ENCODE measurements around the gene CNKSR2. TPM values are rescaled to one million over a fixed set of nuclear protein-coding genes. Genes with fewer than 3 reads are reported as not detected.

Gene CNKSR2
- total and polyA plus RNA-seq, 2 of the 13 experiments (the other 11 are each of a cell fraction or from before 2014, with no cell fraction given), result not detected

DNA sequence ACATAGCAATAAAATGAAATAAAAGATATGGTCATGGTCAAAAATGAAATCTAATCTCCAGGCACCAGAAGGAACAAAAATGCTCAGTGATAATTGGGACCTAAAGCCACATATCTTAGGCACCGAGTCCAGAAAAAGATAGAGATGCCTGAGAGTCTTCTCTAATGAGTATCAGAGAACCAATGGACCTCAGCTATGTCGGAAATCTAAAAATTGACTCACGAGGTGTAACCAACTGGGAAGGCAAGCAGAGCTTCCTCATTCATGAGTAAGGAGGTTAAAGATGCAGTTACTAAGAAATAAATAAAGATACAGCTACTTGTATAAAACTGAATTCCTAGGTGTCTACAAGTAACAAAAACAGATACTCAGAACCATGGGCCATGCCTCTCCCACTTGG is 211.8 kb downstream of the CNKSR2 start (continued):
- no peak for TF ChIP-seq FLYWCH1 (CRISPR knock-in tag; IDR thresholded peaks at IDR 0.05)

DNA sequence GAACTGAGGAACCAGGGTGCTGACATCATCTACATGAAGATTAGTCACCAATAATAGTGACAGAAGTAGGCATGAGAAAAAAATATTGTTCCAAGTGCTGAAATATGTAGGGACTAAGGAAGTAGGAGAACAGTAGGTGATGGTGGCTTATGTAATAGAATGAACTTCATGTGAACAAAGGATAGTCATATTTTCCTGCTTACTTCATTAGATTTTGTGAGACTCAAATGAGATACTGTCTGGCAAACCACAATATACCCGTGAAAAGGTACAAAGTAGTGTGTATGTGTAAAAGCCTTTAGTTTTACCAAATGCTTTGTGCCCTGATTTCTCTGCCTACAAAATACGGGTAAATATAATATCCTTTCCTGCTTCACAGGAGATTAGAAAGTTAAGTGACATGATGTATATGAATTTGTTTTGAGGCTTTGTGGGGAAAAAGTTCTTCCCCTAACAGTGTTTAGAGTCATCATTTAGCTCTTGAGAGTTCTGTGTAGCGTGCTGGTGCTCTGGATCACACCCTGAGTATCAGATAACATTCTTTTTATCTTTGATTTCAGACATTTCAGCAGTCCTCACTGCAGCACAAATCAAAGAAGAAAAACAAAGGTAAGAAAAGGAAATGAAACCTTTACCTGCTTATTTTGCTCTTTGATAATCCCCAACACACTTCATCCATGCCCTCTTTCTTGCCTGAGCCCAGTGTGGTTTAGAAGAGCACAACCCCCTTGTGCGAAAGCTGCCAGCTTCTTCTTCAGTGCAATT is 216.0 kb downstream of the CNKSR2 start:
- ATAC-seq (no peak), DNase-seq (ENCODE audit: low spot score) (no peak), FAIRE-seq (no peak)
- no peak overlapping the region for H3K4me2 ChIP-seq (ENCODE audit: low read depth, low read length)
- intact Hi-C loops (cut with micrococcal nuclease; ENCODE audit: unreplicated experiment) (no loop called here), in situ Hi-C loops (cut with HindIII; ENCODE audit: extremely low pct_ligation_motif_present, low pct_unique_long_range_greater_than_20kb) (no loop called here)
- H3K9me3 ChIP-seq (ENCODE audit: low read length), result no peaks in the 10 kb centered on the region
- ChIA-PET POLR2A (no interaction called here), CTCF (ENCODE audit: low intra/inter-chr PET ratio, low total read pairs) (no interaction called here)
- BruUV-seq (replicated peaks), result no TSS peak
- no peaks in the 10 kb centered on the region for H3K79me2 ChIP-seq (ENCODE audit: insufficient read depth, low read length)
- H4K20me1 ChIP-seq (ENCODE audit: insufficient read depth, low read length), result no peaks in the 10 kb centered on the region
- no peaks in the 10 kb centered on the region for H3K4me1 ChIP-seq (ENCODE audit: insufficient read depth, low read length)
- H3K36me3 ChIP-seq (replicated peaks in 1 of 2; ENCODE audit: control insufficient read depth in 1 of 2, insufficient read depth in 2 of 2, low read length in 2 of 2), result no peaks in the 10 kb centered on the region
- TF ChIP-seq ELF1 (CRISPR knock-in tag; IDR thresholded peaks at IDR 0.05) (no peak), NR2F2 (IDR thresholded peaks at IDR 0.05; ENCODE audit: borderline replicate concordance, low read depth) (no peak), TBX2 (CRISPR knock-in tag; IDR thresholded peaks at IDR 0.05; ENCODE audit: borderline replicate concordance) (no peak), KAT2B (IDR thresholded peaks at IDR 0.05; ENCODE audit: borderline replicate concordance, low read depth, low read length) (no peak), ESRRA (CRISPR knock-in tag; IDR thresholded peaks at IDR 0.05; ENCODE audit: low read depth) (no peak), ZBTB3 (CRISPR knock-in tag; IDR thresholded peaks at IDR 0.05; ENCODE audit: borderline replicate concordance, low read depth) (no peak), ZFP82 (CRISPR knock-in tag; IDR thresholded peaks at IDR 0.05; ENCODE audit: borderline replicate concordance) (no peak), MXD4 (CRISPR knock-in tag; IDR thresholded peaks at IDR 0.05) (no peak), FOXA1 (IDR thresholded peaks at IDR 0.05) (no peak), FOXA1 (CRISPR knock-in tag; IDR thresholded peaks at IDR 0.05) (no peak), SAFB2 (CRISPR knock-in tag; IDR thresholded peaks at IDR 0.05; ENCODE audit: borderline replicate concordance, low read depth) (no peak)
- TF ChIP-seq, protein P1, sequence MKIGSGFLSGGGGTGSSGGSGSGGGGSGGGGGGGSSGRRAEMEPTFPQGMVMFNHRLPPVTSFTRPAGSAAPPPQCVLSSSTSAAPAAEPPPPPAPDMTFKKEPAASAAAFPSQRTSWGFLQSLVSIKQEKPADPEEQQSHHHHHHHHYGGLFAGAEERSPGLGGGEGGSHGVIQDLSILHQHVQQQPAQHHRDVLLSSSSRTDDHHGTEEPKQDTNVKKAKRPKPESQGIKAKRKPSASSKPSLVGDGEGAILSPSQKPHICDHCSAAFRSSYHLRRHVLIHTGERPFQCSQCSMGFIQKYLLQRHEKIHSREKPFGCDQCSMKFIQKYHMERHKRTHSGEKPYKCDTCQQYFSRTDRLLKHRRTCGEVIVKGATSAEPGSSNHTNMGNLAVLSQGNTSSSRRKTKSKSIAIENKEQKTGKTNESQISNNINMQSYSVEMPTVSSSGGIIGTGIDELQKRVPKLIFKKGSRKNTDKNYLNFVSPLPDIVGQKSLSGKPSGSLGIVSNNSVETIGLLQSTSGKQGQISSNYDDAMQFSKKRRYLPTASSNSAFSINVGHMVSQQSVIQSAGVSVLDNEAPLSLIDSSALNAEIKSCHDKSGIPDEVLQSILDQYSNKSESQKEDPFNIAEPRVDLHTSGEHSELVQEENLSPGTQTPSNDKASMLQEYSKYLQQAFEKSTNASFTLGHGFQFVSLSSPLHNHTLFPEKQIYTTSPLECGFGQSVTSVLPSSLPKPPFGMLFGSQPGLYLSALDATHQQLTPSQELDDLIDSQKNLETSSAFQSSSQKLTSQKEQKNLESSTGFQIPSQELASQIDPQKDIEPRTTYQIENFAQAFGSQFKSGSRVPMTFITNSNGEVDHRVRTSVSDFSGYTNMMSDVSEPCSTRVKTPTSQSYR (CRISPR knock-in tag; IDR thresholded peaks at IDR 0.05; ENCODE audit: borderline replicate concordance), result no peak
- TF ChIP-seq, protein P2, sequence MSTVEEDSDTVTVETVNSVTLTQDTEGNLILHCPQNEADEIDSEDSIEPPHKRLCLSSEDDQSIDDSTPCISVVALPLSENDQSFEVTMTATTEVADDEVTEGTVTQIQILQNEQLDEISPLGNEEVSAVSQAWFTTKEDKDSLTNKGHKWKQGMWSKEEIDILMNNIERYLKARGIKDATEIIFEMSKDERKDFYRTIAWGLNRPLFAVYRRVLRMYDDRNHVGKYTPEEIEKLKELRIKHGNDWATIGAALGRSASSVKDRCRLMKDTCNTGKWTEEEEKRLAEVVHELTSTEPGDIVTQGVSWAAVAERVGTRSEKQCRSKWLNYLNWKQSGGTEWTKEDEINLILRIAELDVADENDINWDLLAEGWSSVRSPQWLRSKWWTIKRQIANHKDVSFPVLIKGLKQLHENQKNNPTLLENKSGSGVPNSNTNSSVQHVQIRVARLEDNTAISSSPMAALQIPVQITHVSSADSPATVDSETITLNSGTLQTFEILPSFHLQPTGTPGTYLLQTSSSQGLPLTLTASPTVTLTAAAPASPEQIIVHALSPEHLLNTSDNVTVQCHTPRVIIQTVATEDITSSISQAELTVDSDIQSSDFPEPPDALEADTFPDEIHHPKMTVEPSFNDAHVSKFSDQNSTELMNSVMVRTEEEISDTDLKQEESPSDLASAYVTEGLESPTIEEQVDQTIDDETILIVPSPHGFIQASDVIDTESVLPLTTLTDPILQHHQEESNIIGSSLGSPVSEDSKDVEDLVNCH (CRISPR knock-in tag; IDR thresholded peaks at IDR 0.05), result no peak
- H3K4me3 ChIP-seq (replicated peaks in 1 of 3; ENCODE audit: insufficient read depth in 1 of 3, low read depth in 2 of 3, low read length in 3 of 3), result no peak overlapping the region
- H3K9ac ChIP-seq (ENCODE audit: insufficient read depth, low read depth, low read length), result no peak overlapping the region
- no peak overlapping the region for H2AFZ ChIP-seq (ENCODE audit: low read length)
- WGBS (ENCODE audit: low lambda C conversion rate), result 23% methylated on average over 4 of the region's 4 CpGs
- H3K27me3 ChIP-seq (ENCODE audit: control insufficient read depth in 1 of 2, insufficient read depth in 2 of 2, low read length in 2 of 2), result no peaks in the 10 kb centered on the region
- no peak overlapping the region for H3K27ac ChIP-seq (ENCODE audit: extremely low read length, insufficient read depth, low read length)

Data from HepG2 (cell line).